Left ventricle myocardium inferior (tissue), 1 donor: ENCODE measurements around the gene DHRS3. TPM values are rescaled to one million over a fixed set of nuclear protein-coding genes. Genes with fewer than 3 reads are reported as not detected.

Experiments
- DNase-seq: peaks from one replicate; pipeline ENCODE4 v3.0.0-alpha.2; 2020
- H3K27ac ChIP-seq: fragments of 200-600 bp; replicated peaks from 2 replicates; pipeline ENCODE4 v1.8.0; 2021
- H3K27me3 ChIP-seq: fragments of 200-600 bp; 2 replicates; pipeline ENCODE4 v1.8.0; 2021; ENCODE audit warnings: low read depth
- H3K36me3 ChIP-seq: fragments of 200-600 bp; 2 replicates; pipeline ENCODE4 v1.8.0; 2021
- H3K4me1 ChIP-seq: fragments of 200-600 bp; 2 replicates; pipeline ENCODE4 v1.8.0; 2021
- H3K4me3 ChIP-seq: fragments of 200-600 bp; 2 replicates; pipeline ENCODE4 v1.8.0; 2021; ENCODE audit warnings: mild to moderate bottlenecking, moderate library complexity
- H3K9me3 ChIP-seq: fragments of 200-600 bp; replicated peaks from 2 replicates; pipeline ENCODE4 v1.8.0; 2021
- intact Hi-C: fragments of 100-400 bp; cut with micrococcal nuclease; formaldehyde crosslinking; loops from one replicate; pipeline ENCODE4 v1.11.0; 2022
- long read RNA-seq: library from polyadenylated mRNA; unstranded; transcript quantifications from one replicate; pipeline ENCODE4 v2.0.0, GENCODE V29; 2021
- total RNA-seq: library from RNA; stranded (reverse); fragmentation: NEBNext Ultra II Directional; extraction: Animal tissue kit (Norgen Biotek cat#: 25700); gene quantifications from one replicate; pipeline ENCODE4 v1.2.1, GENCODE V29; 2021
- TF ChIP-seq, protein P1 (sequence below): fragments of 200-600 bp; IDR thresholded peaks from 2 replicates; pipeline ENCODE4 v1.8.0; 2021; ENCODE audit warnings: antibody characterized with exemption, mild to moderate bottlenecking, borderline replicate concordance
- donor health status: DM: no; HTN: yes; CAD: no; lungs with severe emphysema.

Gene DHRS3, protein sequence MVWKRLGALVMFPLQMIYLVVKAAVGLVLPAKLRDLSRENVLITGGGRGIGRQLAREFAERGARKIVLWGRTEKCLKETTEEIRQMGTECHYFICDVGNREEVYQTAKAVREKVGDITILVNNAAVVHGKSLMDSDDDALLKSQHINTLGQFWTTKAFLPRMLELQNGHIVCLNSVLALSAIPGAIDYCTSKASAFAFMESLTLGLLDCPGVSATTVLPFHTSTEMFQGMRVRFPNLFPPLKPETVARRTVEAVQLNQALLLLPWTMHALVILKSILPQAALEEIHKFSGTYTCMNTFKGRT
- 89.7 TPM for total RNA-seq
- long read RNA-seq, transcript DHRS3-204 (6 exons, 1,722 nt) = major isoform, 36 of 69 reads
- long read RNA-seq, partial matches to known transcripts = 5 of 69 reads
- long read RNA-seq, other reads (novel, unspliced or antisense) = 28 of 69 reads

DNA sequence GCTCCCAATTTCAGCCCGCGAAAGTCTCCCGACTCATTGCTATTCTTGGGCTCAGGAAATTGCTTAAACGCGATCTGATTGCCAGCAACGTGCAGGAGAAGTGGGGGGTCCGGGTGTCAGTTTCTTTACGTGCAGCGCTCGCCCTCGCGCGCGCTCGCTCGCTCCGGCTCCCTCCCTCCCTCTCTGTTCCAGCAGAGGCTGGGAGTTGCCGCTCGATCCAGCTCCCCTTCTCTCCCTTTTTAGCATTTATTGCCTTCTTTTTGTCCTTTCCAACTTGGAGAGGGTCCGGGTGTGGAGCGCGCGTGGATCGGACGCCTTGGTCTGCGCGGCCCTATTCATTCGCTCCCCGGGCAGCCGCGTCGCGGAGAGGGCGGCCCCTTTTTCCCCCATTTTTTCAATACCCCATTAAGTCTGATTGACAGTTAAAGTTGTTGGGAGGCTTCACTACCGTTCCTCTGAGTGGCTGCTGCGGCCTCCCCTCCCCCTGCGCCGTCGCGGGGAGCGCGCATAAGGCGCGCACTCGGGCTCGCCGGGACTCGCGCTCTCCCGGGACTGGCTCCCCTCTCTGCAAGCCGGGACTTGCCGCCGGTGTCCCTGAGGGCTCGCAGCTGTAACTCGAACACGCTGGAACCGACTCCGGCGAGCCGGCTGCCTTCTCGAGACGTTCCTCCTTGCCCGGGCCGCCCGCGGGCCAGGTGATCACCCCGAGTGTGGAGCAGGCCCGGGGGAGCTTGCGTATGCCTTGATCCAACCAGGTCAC, at the start of gene DHRS3:
Gene DHRS3, minus strand, starts transcription at position 310 of the 760 bp plus-strand sequence. CDS start 862 bp downstream, outside the sequence.
- peaks cover 90% of the 10 kb centered on the region for H3K4me1 ChIP-seq
- intact Hi-C loops = no loop called here
- H3K36me3 ChIP-seq = peaks cover 4% of the 10 kb centered on the region
- no peaks in the 10 kb centered on the region for H3K27me3 ChIP-seq
- H3K4me3 ChIP-seq = peak within 1 kb of the TSS; percentile 94
- TF ChIP-seq, protein P1, sequence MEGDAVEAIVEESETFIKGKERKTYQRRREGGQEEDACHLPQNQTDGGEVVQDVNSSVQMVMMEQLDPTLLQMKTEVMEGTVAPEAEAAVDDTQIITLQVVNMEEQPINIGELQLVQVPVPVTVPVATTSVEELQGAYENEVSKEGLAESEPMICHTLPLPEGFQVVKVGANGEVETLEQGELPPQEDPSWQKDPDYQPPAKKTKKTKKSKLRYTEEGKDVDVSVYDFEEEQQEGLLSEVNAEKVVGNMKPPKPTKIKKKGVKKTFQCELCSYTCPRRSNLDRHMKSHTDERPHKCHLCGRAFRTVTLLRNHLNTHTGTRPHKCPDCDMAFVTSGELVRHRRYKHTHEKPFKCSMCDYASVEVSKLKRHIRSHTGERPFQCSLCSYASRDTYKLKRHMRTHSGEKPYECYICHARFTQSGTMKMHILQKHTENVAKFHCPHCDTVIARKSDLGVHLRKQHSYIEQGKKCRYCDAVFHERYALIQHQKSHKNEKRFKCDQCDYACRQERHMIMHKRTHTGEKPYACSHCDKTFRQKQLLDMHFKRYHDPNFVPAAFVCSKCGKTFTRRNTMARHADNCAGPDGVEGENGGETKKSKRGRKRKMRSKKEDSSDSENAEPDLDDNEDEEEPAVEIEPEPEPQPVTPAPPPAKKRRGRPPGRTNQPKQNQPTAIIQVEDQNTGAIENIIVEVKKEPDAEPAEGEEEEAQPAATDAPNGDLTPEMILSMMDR = no peak
- H3K9me3 ChIP-seq = no peaks in the 10 kb centered on the region
- peak within 1 kb of the TSS; percentile 97 for H3K27ac ChIP-seq
- DNase-seq = peak; percentile 84

DNA sequence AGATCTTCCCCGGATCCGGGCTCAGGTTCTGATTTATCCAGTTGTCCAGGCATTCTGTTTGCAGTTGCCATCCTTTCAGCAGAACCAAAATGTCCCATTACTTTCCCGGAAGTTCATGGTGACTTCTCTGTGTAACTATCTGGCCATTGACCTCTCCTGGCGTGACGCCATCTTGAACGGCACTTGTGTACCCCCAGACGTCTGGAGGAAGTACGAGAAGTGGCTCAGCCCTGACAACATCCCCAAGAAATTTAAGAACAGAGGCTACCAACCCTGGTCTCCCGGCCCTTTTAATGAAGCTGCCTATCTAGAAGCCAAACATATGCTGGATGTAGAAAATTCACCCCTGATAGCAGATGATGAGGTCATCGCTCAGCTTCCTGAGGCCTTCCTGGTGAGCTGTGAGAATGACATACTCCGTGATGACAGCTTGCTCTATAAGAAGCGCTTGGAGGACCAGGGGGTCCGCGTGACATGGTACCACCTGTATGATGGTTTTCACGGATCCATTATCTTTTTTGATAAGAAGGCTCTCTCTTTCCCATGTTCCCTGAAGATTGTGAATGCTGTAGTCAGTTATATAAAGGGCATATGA, 48.2 kb upstream of the DHRS3 start:
- H3K9me3 ChIP-seq = peaks cover 23% of the 10 kb centered on the region
- intact Hi-C loops = no loop called here
- no peak overlapping the region for H3K27ac ChIP-seq
- no peak for DNase-seq
- TF ChIP-seq, protein P1 = no peak
- peaks cover 5% of the 10 kb centered on the region for H3K4me1 ChIP-seq
- no peak overlapping the region for H3K4me3 ChIP-seq
- no peaks in the 10 kb centered on the region for H3K36me3 ChIP-seq
- no peaks in the 10 kb centered on the region for H3K27me3 ChIP-seq

DNA sequence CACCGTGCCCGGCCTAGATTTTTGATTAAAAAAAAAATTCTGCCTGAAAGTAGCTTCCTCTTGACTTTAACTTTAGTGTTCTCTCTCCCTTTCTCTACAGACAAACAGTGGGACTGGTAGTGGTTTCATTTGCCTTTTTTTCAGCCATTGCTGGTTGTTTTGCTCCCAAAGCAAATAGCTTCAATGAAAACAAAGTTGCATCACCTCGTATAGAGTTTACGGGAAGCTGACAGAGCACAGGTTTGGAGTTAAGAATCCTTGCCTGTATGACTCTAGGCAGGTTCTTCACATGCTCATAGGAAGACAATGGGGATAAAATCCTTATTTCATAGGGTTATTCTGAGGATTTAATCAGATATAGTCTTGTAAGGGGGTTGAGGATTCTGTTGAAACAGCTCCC, 47.5 kb upstream of the DHRS3 start:
- TF ChIP-seq, protein P1 = no peak
- Histone ChIP-seq H3K27me3 (no peaks in the 10 kb centered on the region), H3K36me3 (no peaks in the 10 kb centered on the region), H3K9me3 (peaks cover 23% of the 10 kb centered on the region), H3K27ac (no peak overlapping the region), H3K4me1 (peaks cover 5% of the 10 kb centered on the region), H3K4me3 (no peak overlapping the region)
- no peak for DNase-seq
- intact Hi-C loops = no loop called here

DNA sequence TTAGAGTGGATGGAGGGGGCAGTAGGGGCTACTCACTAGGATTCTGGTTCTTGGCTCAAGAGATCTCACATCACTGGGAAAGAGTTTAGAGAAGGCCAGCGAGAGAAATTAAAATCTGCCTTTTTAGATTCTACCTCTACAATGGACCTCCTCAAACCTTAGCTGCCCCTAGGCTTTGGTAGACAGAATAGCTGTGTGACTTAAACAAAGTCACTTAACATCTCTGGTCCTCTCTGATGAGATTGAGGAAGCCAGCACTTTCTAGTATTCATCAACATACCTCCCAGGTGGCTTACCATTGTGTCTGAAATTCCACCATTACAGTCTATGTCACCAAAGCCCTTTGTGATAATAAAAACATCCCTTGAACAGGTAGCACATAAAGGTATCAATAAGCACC, 44.5 kb upstream of the DHRS3 start:
- Histone ChIP-seq H3K4me1 (peaks cover 6% of the 10 kb centered on the region), H3K27ac (no peak overlapping the region), H3K27me3 (no peaks in the 10 kb centered on the region), H3K9me3 (peaks cover 13% of the 10 kb centered on the region), H3K36me3 (no peaks in the 10 kb centered on the region), H3K4me3 (no peak overlapping the region)
- intact Hi-C loops = no loop called here
- TF ChIP-seq, protein P1 = no peak
- no peak for DNase-seq

DNA sequence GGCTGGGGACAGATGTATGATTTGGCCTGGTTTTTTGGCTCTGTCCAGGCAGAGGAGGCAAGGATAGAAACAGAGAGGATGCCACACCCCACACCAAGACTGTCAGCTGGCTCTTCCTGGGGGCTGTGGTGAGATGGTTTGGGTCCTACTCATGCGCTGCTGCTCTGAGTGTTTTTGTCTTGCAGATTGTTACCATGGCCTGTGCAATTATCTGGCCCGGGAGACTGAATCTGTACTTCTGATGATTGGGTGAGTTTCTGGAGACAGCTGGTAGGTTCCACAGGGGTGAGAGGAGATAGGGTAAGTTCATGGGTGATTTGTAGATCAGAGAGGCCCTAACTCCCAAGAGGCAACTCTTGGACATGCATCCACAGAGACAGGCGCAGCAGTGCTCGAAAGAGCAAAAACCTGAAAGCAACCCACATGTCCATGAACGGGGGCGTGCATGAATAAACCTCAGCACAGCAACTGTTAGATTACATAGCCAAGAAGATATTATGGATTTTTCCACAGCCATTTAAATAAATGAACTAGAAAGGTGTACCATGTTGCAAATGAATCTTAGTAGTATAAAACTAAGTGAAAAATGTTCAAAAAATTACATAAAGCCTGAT, 43.7 kb upstream of the DHRS3 start:
- intact Hi-C loops = no loop called here
- Histone ChIP-seq H3K27ac (no peak overlapping the region), H3K36me3 (no peaks in the 10 kb centered on the region), H3K27me3 (no peaks in the 10 kb centered on the region), H3K4me3 (no peak overlapping the region), H3K9me3 (peaks cover 13% of the 10 kb centered on the region), H3K4me1 (peaks cover 6% of the 10 kb centered on the region)
- TF ChIP-seq, protein P1 = no peak
- no peak for DNase-seq
